GM21619 (cell line): ENCODE measurements around the gene EFCAB12.
A peak's percentile ranks its signal among the peaks of the same experiment; 100 is the strongest.

Experiments
- ATAC-seq: cut with Tn5 transposase; IDR thresholded peaks from one replicate; pipeline ENCODE4 v1.9.1; 2021; ENCODE audit not compliant: unreplicated experiment

Gene EFCAB12

DNA sequence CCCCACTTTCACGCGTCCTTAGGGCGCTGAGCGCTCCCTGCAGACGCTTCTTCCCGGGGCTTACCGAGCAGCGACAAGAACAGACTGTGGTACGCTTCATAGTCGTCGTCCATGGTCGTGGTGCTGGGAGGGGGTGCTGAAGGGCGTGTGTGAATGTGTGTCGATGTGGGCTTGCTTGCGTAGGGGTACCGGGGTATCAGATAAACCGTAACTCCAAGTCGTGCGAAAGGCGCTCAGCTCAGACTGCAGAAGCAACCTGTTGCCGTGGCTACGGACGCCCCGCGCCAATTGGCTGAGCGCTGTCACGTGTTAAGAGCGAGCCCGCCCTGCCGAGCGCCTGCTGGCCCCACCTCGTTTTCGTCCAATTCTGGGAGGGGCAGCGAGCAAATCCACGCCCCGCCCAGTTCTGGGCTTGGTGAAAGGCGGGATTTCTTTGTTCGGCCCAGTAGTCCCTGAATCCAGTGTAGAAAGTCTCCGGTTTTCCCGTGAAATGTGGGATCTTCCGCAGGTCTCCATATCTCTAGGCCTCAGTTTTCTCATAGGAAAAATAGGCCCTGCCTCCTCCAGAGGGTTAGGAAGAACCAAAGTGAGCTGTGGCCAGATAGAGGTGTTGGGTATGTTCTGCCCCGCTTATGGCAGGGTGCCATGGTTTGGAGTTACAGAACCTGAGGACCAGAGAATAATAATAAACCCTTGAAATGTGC, at the start of gene EFCAB12:
EFCAB12 (minus strand) TSS at position 261 of the 704 bp plus-strand sequence; CDS start at position 113, 148 bp downstream.
- ATAC-seq: peak; percentile 86

DNA sequence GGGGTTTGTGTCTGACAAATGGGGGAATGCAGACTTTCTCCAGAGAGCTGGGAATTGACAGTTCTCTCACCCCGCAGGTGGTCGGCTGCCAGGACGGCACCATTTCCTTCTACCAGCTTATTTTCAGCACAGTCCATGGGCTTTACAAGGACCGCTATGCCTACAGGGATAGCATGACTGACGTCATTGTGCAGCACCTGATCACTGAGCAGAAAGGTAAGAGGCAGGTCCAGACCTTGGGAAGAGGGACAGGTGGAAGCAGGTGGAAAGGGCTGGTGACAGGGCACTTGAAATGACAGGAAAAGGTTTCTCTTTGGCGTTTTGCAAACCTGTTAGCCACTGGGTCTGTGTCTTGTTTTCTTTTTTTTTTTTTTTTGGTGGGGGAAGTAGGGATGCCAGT, 48.1 kb upstream of the EFCAB12 start:
- ATAC-seq: no peak

DNA sequence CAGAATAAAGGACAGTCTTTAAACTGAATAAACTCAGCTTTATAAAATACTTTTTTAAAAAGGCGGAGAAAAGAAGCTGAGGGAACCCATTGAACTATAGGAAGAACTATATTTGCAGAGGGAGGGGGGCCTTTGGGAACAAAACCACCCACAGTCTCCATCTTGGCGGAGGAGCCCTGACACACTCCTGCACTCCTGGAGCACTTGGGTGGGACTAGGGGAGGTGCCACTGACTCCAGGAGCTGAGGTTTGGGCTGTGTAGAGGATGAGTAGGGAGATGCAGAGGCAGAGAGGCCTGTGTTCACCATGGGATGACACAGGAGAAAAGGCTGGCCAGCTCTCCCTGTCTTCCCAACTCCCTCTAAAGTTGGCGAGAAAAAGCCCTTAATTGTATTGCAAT, 47.4 kb upstream of the EFCAB12 start:
- no peak for ATAC-seq

DNA sequence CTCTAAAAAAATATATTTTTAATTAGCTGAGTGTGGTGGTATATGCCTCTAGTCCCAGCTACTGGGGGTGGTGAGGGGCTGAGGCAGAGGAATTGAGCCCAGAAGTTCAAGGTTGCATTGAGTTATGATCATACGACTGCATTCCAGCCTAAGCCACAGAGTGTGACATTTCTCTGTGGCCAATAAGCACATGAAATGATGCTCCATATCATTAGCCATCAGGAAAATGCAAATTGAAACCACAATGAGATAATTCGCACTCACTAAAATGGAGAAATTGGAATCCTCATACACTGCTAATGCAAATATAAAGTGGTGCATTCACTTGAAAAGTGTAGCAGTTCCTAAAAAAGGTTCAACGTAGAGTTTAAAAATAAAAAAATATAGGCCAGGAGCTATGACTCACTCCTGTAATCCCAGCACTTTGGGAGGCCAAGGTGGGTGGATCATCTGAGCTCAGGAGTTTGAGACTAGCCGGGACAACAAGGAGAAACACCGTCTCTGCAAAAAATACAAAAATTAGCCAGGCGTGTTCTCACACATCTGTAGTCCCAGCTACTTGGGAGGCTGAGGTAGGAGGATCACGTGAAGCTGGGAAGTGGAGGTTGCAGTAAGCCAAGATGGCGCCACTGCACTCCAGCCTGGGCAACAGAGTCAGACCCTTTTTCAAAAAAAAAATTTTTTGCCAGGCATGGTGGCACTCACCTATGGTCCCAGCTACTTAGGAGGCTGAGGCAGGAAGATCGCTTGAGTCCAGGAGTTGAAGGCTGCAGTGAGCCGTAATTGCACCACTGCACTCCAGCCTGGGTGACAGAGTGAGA, 46.8 kb upstream of the EFCAB12 start:
- no peak for ATAC-seq

DNA sequence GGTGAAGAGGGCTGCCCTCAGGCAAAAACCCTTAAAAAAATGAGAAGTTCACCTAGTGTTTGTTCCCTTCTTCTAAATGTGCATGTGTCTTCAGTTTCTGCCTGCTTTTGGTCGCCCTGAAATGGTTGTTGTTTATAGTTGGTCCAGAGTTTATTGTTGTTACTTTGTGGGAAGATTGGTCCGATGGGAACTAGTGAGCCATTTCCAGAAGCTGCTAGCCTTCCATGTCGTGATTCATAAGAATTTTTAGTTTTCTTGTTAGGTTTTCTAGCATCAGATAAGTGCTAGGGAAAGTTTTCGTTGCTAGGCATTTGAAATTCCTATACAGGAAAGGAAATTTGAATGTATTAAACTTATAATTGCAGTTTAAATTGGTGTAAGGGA, 45.3 kb upstream of the EFCAB12 start:
- ATAC-seq: no peak

DNA sequence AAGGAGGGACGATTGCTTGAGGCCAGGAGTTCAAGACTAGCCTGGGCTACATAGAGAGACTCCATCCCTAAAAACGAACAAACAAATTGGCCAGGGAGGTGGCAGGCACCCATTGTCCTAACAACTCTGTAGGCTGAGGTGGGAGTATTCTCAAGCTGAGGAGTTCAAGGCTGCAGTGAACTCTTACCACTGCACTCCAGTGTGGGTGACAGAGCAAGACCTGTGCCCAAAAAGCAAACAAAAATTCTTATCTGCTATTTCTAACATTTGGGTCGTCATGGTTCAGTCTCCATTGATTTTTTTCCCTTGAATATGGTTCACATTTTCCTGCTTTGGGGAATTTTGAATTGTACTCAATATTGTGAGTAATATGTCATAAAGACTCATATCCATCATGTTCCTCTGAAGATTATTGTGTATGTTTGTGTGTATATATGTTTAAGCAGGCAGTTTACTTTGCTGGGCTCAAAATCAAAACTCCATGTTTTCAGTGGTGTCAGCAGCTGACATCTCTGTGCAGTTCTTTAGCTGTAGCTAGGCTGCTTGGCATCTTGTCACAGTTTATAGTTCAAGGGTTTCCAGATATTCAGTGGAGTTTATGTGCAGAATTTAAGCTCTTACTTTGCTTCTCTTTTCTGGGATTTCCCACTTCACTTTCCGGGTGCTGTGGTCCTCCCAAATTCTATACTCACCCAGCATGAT, 44.8 kb upstream of the EFCAB12 start:
- no peak for ATAC-seq

DNA sequence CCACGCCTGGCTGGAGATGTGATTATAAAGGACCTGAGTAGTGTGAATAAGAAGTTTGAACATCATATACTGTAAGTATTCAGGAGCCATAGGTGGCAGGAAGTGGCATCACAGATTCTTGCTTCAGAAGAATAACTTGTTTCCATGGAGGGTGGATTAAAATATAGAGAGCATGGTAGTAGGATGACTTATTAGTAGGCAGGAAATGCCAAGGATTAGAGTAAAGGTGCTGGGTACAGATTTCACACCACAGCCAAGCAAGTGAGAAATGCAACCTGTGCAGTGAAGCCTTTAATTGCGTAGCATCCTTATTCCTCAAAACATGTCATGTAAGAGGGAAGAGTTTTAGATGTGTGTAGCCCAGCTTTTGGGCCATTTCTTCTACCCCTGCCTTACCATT, 42.4 kb upstream of the EFCAB12 start:
- no peak for ATAC-seq

DNA sequence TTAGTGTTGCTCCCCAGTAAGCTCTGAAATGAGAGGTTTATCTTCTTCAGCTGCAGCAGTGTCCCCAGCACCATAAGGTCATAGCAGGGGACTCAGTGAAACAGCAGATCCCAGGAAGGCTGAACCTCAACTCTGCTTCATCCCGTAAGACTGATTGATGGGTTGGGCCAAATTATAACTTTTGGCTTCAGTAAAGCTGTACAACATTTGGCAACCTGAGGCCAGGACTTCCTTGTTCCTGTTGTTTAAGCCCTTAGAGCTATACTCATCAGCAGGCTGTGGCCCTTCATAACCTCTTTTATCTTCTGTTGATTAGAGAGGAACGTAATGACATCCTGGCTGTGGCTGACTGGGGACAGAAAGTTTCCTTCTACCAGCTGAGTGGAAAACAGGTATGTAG, 40.6 kb upstream of the EFCAB12 start:
- ATAC-seq: no peak

DNA sequence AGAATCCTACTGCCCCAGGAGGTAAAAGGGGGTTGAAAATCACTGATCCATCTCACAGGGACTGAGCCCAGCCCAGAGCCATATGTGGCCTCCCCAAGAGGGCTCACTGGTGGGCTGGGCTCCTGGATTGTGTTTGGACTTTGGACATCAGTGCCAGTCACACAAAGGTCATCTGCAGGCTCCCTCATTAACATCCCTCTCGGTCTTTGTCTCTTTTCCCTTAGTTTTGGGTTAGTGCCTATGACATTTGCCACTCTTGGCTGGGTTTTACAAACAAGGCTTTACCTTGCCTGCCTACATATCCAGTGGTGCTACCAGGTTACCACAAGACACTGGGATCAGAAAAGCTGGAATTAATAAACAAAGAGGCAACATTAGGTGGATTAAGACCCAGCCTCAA, 39.5 kb upstream of the EFCAB12 start:
- no peak for ATAC-seq

DNA sequence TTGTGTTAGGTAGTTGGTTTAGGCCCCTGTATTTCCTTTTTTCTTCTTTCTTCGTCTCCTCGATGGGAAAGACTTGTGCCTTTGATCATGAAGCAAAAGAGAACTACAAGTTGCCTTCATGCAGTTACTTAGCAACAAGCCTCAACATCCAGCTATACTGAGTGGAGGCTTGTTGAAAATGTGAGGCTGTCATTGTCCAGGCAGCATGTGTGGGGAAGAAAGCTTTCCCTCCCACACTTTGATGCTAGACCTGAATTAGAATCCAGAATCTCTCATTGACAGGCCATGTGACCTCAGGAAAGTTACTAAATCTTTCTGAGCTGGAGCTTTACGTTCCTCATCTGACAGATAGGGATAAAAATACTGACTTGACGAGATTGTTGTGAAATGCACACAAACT, 35.3 kb upstream of the EFCAB12 start:
- no peak for ATAC-seq

DNA sequence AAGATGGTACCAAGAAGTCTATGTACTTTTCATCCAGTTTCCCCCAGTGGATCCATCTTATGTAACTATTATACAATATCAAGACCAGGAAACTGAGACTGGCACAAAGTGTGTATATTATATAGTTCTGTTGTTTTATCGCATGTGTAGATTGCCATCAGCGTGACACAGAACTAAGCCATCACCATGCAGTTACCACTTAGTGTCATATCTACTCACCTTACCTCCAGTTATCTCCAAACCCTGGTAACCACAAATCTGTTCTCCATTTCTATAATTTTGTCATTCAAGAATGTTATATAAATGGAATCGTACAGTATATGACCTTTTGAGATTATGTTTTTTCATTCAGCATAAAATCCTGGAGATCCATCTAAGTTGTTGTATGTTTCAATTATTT, 34.7 kb upstream of the EFCAB12 start:
- no peak for ATAC-seq

DNA sequence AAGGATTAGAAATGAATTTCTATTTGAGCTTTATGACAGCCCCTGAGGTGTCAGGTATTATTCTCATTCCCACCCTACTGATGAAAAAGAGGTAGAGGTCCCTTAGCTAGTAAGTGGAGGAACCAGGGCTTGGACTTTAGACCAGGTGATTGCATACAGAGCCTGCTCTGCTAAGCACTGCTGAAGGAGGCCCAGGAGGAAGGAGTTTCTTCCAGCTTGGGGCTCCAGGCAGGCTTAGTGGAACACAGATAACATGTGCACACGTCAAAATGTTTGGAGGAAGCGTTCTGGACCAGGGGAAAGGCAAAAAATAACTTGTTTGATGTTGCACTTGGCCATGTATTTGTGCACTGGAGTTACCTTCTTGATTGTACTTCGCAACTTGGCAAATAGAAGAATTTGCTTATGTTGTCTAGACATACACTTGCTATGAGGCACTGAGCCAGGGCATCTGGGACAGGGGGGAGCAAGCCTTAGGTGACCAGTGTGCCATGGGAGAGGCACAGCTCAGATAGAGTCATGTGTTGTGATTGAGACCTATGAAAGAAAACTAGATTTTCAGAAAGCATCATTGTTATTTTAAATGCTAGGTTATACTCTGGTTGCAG, 34.0 kb upstream of the EFCAB12 start:
- ATAC-seq: no peak

DNA sequence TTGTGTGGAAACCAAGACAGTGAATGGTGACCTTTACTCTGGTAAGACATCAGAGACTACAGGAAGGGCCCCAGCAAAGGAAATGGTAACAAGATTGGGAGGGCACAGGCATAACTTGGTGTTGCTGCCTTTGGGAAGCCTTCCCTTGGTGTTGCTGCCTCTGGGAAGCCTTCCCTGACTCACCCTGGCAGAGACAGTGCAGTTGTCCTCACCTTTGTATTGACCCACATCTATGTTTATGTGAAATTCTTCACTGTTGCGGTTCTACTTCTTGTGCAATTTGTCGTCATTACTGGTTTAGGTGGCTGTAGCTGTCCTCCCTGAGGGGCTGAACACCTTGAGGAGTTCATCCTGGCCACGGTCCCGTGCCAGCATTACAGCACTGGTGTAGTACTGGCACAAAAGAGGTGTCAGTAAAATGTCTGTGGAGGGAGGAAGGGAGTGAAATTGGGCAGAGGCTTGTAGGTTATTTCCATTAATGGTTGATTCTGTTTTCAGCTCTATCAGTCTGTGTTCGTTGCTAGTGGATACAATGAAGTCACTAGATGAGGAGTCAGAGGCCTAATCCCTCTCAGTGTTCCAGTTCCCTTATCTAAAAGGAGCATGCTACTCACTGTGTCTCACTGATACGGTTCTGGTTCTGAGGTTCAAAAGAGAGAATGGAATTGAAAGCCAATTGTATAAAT, 33.2 kb upstream of the EFCAB12 start:
- peak; percentile 11 for ATAC-seq

DNA sequence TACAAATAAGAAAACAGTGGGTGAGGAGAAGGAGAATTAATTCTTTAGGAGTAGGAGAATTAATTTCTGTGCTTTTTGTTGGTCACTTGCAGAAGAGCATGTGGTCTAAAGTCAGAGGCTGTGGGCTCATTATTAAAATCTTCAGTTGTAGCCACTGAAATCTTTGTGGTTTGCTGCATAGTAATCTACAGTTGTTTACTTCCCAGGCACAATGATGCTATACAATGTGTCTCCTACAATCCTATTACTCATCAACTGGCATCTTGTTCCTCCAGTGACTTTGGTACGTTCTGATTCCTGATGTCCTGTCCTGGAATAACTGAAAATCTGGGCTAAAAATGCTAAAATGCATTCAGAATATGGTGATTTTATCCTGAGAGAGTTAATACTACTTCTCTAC, 32.6 kb upstream of the EFCAB12 start:
- ATAC-seq: peak; percentile 50

DNA sequence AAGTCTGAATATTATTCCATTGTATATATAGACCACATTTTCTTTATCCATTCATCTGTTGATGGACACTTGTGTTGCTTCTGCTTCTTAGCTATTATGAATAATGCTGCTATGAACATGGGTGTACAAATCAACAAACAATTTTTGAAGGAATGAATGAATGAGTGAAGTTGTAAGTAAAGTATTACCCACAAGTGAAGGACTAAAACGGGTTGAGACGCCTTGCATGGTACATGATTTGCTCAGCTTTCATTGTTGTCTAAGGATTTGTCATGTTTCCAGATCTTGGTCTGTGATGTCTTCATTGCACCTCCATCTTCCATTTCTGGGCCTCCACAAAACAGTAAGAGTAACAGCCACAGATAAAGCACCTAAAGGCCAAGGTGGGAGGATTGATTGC, 32.1 kb upstream of the EFCAB12 start:
- no peak for ATAC-seq

DNA sequence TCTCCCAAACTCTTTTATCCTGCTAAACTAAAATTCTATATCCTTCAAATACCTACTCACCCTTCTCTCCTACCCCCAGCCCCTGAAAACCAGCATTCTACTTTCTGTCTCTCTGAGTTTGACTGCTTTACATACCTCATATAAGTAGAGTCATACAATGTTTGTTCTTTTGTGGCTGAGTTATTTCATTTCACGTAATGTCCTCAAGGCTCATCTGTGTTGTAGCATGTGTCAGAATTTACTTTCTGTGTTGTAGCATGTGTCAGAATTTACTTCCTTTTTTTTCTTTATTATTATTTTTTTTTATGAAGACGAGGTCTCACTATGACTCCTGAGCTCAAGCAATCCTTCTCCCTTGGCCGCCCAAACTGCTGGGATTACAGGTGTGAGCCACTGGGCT, 31.7 kb upstream of the EFCAB12 start:
- no peak for ATAC-seq

DNA sequence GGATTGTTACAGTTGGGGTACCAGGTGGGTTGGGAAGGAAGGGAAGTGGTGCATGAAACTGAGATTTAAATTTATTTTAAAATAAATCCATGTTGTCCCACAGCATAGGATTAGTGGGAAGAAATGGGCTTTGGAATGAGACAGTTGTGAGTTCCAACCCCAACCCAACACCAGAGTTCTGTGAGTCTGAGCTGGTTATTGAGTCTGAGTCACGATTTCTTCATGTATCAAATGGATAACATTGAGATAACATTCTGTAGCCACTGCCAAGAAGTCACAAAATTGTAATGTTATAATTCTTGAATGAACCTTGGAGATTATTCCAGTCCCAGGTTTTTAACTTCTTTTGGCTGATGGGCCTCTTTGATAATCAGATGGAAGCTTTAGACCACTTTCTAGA, 25.3 kb upstream of the EFCAB12 start:
- no peak for ATAC-seq

DNA sequence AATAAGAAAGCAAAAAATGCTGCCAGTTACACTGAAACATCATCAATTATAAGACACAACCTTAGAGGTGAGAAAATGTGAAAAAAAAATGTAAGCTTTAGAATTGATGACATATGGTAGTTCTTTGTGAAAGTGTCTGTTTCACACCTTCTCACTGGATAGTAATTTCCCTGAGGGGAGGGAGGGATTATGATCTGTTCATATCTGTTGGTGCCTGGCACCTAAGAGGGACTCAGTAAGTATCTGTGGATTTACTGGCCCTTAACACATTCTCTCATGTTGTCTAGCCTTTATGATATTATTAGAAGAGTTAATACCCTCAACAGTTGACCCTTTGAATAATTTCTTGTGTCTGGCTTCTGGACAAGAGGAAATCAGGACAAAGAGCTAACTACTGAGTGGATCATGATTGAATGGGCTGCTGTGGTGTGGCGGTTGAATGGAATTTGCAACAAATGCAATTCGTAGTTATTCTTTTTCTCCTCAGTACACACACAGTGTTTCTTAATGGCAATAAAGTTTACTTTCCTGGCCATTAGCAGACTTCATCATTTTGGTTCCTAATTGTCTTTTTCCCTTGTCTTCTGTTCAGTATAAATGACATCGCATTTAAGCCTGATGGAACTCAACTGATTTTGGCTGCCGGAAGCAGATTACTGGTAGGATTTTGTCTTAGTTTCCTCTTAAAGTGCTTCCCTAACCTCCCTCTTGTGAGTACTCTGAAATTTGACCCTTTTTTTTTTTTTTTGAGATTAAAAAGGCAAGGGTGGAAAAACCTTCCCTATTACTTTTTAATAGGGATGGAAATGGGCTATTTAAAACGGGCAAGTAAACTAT, 21.1 kb upstream of the EFCAB12 start:
- ATAC-seq: no peak

DNA sequence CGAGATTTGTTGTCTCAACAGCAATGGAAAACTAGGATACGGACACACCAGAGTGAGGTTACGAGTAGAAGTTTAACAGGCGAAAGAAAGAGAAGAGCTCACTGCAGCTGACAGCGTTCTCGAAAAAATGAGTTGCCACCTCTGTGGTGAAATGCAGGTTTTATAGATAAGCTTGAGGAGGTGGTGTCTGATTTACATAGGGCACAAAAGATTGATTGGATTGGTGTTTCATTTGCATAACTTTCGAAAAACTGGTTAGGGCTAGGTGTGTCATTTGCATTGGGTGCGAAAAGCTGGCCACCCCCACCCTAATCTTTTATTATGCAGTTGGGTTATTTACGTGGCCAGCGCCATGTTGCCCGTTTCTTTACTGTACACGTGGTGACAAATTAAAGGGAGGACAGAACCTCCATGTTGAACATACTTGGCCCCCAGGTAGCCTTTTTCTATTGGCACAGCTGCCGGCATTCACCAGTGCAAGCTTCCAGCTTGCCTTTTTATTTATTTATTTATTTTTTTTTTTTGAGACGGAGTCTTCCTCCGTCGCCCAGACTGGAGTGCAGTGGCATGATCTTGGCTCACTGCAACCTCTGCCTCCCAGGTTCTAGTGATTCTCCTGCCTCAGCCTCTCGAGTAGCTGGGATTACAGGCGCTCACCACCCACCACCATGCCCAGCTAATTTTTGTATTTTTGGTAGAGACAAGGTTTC, 19.9 kb upstream of the EFCAB12 start:
- ATAC-seq: no peak
